Fibroblast of lung (primary cell): Measurements from ENCODE around the gene SUPT4H1. TPM values are rescaled to one million over a fixed set of nuclear protein-coding genes. Genes with fewer than 3 reads are reported as not detected.

Source experiments
- DNase-seq, 2 donors: peaks; one replicate each; pipeline versions ENCODE4 v3.0.0 to v3.0.0-alpha.2; 2010; ENCODE audit warnings: low read depth in 2 of 2
- H2AFZ ChIP-seq: 2 replicates; pipeline ENCODE4 v1.5.1; 2012; ENCODE audit warnings: low read length, control low read depth, inconsistent platforms
- H3K27ac ChIP-seq: 2 replicates; pipeline ENCODE4 v1.5.1; 2011; ENCODE audit warnings: low read length, control low read depth; ENCODE audit not compliant: insufficient read depth
- H3K27me3 ChIP-seq: 2 replicates; pipeline ENCODE4 v1.5.1; 2011; ENCODE audit warnings: mild to moderate bottlenecking, low read length; ENCODE audit not compliant: control insufficient read depth, insufficient read depth
- H3K36me3 ChIP-seq: 2 replicates; pipeline ENCODE4 v1.5.1; 2011; ENCODE audit warnings: low read length; ENCODE audit not compliant: control insufficient read depth, insufficient read depth
- H3K4me1 ChIP-seq: 2 replicates; pipeline ENCODE4 v1.5.1; 2011; ENCODE audit warnings: low read length; ENCODE audit not compliant: control insufficient read depth, insufficient read depth; ENCODE audit errors: extremely low read depth
- H3K4me2 ChIP-seq: 2 replicates; pipeline ENCODE4 v1.5.1; 2011; ENCODE audit warnings: low read length, control low read depth; ENCODE audit not compliant: insufficient read depth; ENCODE audit errors: extremely low read depth
- H3K4me3 ChIP-seq, 4 experiments: fragments of 200-600 bp in 1 of 4; sonication (generic) in 1 of 4; replicated peaks in 1 of 4; 2 replicates each; pipeline ENCODE4 v1.5.1; 2011 to 2016; ENCODE audit warnings: low read length in 4 of 4, low read depth in 3 of 4, mild to moderate bottlenecking in 3 of 4, control low read depth in 2 of 4, inconsistent platforms in 1 of 4, mixed read lengths in 1 of 4; ENCODE audit not compliant: insufficient read depth in 1 of 4; ENCODE audit errors: control extremely low read depth in 1 of 4
- H3K79me2 ChIP-seq: 2 replicates; pipeline ENCODE4 v1.5.1; 2012; ENCODE audit warnings: mild to moderate bottlenecking, low read length, inconsistent platforms; ENCODE audit not compliant: control insufficient read depth, insufficient read depth
- H3K9ac ChIP-seq: 2 replicates; pipeline ENCODE4 v1.5.1; 2011; ENCODE audit warnings: mild to moderate bottlenecking, low read length, control low read depth; ENCODE audit not compliant: insufficient read depth
- H3K9me3 ChIP-seq: 2 replicates; pipeline ENCODE4 v1.5.1; 2012; ENCODE audit warnings: low read depth, low read length; ENCODE audit not compliant: control insufficient read depth, insufficient read depth
- H4K20me1 ChIP-seq: 2 replicates; pipeline ENCODE4 v1.5.1; 2011; ENCODE audit warnings: low read length; ENCODE audit not compliant: control insufficient read depth, insufficient read depth; ENCODE audit errors: extremely low read depth
- CTCF ChIP-seq, 2 donors: IDR thresholded peaks in 1 of 2; conservative IDR thresholded peaks in 1 of 2; 1 replicate in 1 of 2; 2 replicates in 1 of 2; pipeline ENCODE4 v1.5.1; 2011 to 2012; ENCODE audit warnings: low read length in 2 of 2, control low read depth in 1 of 2, inconsistent platforms in 1 of 2, low read depth in 1 of 2, mild to moderate bottlenecking in 1 of 2
- EZH2 ChIP-seq: IDR thresholded peaks from 2 replicates; pipeline ENCODE4 v1.5.1; 2012; ENCODE audit warnings: low read length, control low read depth, mild to moderate bottlenecking; ENCODE audit errors: missing control alignments
- polyA plus RNA-seq, 2 donors: library from polyadenylated mRNA; depleted of rRNA in 1 of 2; stranded (reverse) in 1 of 2; unstranded in 1 of 2; fragments of >200 nt; gene quantifications; 2 replicates each; pipeline ENCODE4 v1.2.1, GENCODE V29; 2011 to 2012; ENCODE audit warnings: missing spikeins in 1 of 2
- total RNA-seq: library from RNA; depleted of rRNA; stranded (reverse); fragments of >200 nt; gene quantifications from 2 replicates; pipeline ENCODE4 v1.2.1, GENCODE V29; 2014

Gene SUPT4H1
- total and polyA plus RNA-seq, 2 donors (not counting 1 experiment from before 2014, with no cell fraction given): 41.9 to 207 TPM

GRCh38 chr17:58330997-58331814, 20.8 kb downstream of the SUPT4H1 start:
- no peak for TF ChIP-seq CTCF (conservative IDR thresholded peaks at IDR 0.05 in 1 of 2, IDR thresholded peaks at IDR 0.05 in 1 of 2; ENCODE audit: low read depth in 1 of 2, low read length in 2 of 2)
- TF ChIP-seq EZH2: no peak
- H3K27me3 ChIP-seq: peaks cover 7% of the 10 kb centered on the region
- H3K79me2 ChIP-seq: no peaks in the 10 kb centered on the region
- no peak overlapping the region for H3K4me3 ChIP-seq
- no peak overlapping the region for H3K27ac ChIP-seq
- H2AFZ ChIP-seq: no peak overlapping the region
- peaks cover 3% of the 10 kb centered on the region for H3K4me1 ChIP-seq
- no peak overlapping the region for H3K9ac ChIP-seq
- no peaks in the 10 kb centered on the region for H3K36me3 ChIP-seq
- no peaks in the 10 kb centered on the region for H4K20me1 ChIP-seq
- no peaks in the 10 kb centered on the region for H3K9me3 ChIP-seq
- no peak overlapping the region for H3K4me2 ChIP-seq
- no peak for DNase-seq

GRCh38 chr17:58330538-58330996, 21.4 kb downstream of the SUPT4H1 start:
- Histone ChIP-seq H2AFZ (no peak overlapping the region), H3K79me2 (no peaks in the 10 kb centered on the region), H3K4me3 (no peak overlapping the region), H3K4me2 (no peak overlapping the region), H4K20me1 (no peaks in the 10 kb centered on the region), H3K27ac (no peak overlapping the region), H3K9me3 (no peaks in the 10 kb centered on the region), H3K4me1 (no peaks in the 10 kb centered on the region), H3K9ac (no peak overlapping the region), H3K36me3 (no peaks in the 10 kb centered on the region), H3K27me3 (peaks cover 7% of the 10 kb centered on the region)
- DNase-seq: no peak
- TF ChIP-seq CTCF (conservative IDR thresholded peaks at IDR 0.05 in 1 of 2, IDR thresholded peaks at IDR 0.05 in 1 of 2; ENCODE audit: low read depth in 1 of 2, low read length in 2 of 2) (no peak), EZH2 (no peak)

GRCh38 chr17:58329810-58330537, 22.0 kb downstream of the SUPT4H1 start:
- DNase-seq: no peak
- TF ChIP-seq CTCF (conservative IDR thresholded peaks at IDR 0.05 in 1 of 2, IDR thresholded peaks at IDR 0.05 in 1 of 2; ENCODE audit: low read depth in 1 of 2, low read length in 2 of 2) (no peak), EZH2 (no peak)
- no peak overlapping the region for H3K4me2 ChIP-seq
- H3K79me2 ChIP-seq: no peaks in the 10 kb centered on the region
- H3K27me3 ChIP-seq: peaks cover 11% of the 10 kb centered on the region
- H3K4me1 ChIP-seq: no peaks in the 10 kb centered on the region
- no peak overlapping the region for H2AFZ ChIP-seq
- H4K20me1 ChIP-seq: no peaks in the 10 kb centered on the region
- H3K36me3 ChIP-seq: no peaks in the 10 kb centered on the region
- H3K4me3 ChIP-seq: no peak overlapping the region
- H3K9ac ChIP-seq: no peak overlapping the region
- no peak overlapping the region for H3K27ac ChIP-seq
- H3K9me3 ChIP-seq: no peaks in the 10 kb centered on the region
